HepG2 (cell line): ENCODE data around the gene PPM1E. TPM values are rescaled to one million over a fixed set of nuclear protein-coding genes. Genes with fewer than 3 reads are reported as not detected.

Experiments
- DNMT3B ChIP-seq: conservative IDR thresholded peaks from 2 replicates; pipeline ENCODE4 v1.6.1; 2016; ENCODE audit warnings: missing biosample characterization, control low read depth
- EED ChIP-seq: sonication (generic); formaldehyde crosslinking; IDR thresholded peaks from 2 replicates; pipeline ENCODE4 v1.5.0; 2020; ENCODE audit warnings: mild to moderate bottlenecking, missing genetic modification reagents
- FOXC1 ChIP-seq: sonication (generic); formaldehyde crosslinking; IDR thresholded peaks from 2 replicates; pipeline ENCODE4 v1.8.0; 2022; ENCODE audit warnings: mild to moderate bottlenecking, missing genetic modification reagents, borderline replicate concordance
- FOXK1 ChIP-seq: sonication (generic); formaldehyde crosslinking; IDR thresholded peaks from 2 replicates; pipeline ENCODE4 v1.4.0; 2020; ENCODE audit warnings: low read depth, missing genetic modification reagents, borderline replicate concordance
- GABPB1 ChIP-seq: IDR thresholded peaks from 2 replicates; pipeline ENCODE4 v1.6.1; 2016; ENCODE audit warnings: mild to moderate bottlenecking, missing genetic modification reagents, moderate library complexity, missing compliant biosample characterization
- KDM2A ChIP-seq: sonication (generic); formaldehyde crosslinking; IDR thresholded peaks from 2 replicates; pipeline ENCODE4 v1.4.0; 2020; ENCODE audit warnings: low read depth, missing genetic modification reagents, borderline replicate concordance
- KLF12 ChIP-seq: sonication (generic); formaldehyde crosslinking; IDR thresholded peaks from 2 replicates; pipeline ENCODE4 v1.4.0; 2020; ENCODE audit warnings: missing genetic modification reagents, borderline replicate concordance
- KLF6 ChIP-seq: IDR thresholded peaks from 2 replicates; pipeline ENCODE4 v1.8.0; 2016; ENCODE audit warnings: missing biosample characterization, missing genetic modification reagents
- NPAS2 ChIP-seq: sonication (generic); formaldehyde crosslinking; IDR thresholded peaks from 2 replicates; pipeline ENCODE4 v1.8.0; 2022; ENCODE audit warnings: mild to moderate bottlenecking, missing genetic modification reagents, borderline replicate concordance
- SMAD9 ChIP-seq: sonication (generic); formaldehyde crosslinking; IDR thresholded peaks from 2 replicates; pipeline ENCODE4 v1.5.1; 2020; ENCODE audit warnings: mild to moderate bottlenecking, missing genetic modification reagents
- SNAPC2 ChIP-seq: sonication (generic); formaldehyde crosslinking; IDR thresholded peaks from 2 replicates; pipeline ENCODE4 v1.8.1; 2022; ENCODE audit warnings: mild to moderate bottlenecking, missing genetic modification reagents
- ZFP36 ChIP-seq: fragments of 150-350 bp; IDR thresholded peaks from 2 replicates; pipeline ENCODE4 v1.6.1; 2018; ENCODE audit warnings: borderline replicate concordance, low read length, low read depth; ENCODE audit not compliant: partially characterized antibody
- ZFYVE20 ChIP-seq: sonication (generic); formaldehyde crosslinking; IDR thresholded peaks from 2 replicates; pipeline ENCODE4 v1.8.0; 2023; ENCODE audit warnings: low read depth, mild to moderate bottlenecking, moderate library complexity, missing genetic modification reagents, borderline replicate concordance
- ZKSCAN1 ChIP-seq: fragments of 150-350 bp; IDR thresholded peaks from 2 replicates; pipeline ENCODE4 v1.6.1; 2014; ENCODE audit warnings: low read length
- ZNF160 ChIP-seq: sonication (generic); formaldehyde crosslinking; IDR thresholded peaks from 2 replicates; pipeline ENCODE4 v1.8.0; 2022; ENCODE audit warnings: mild to moderate bottlenecking, inconsistent platforms, missing genetic modification reagents
- ZNF30 ChIP-seq: sonication (generic); formaldehyde crosslinking; IDR thresholded peaks from 2 replicates; pipeline ENCODE4 v1.5.0; 2020; ENCODE audit warnings: mild to moderate bottlenecking, missing genetic modification reagents
- ZNF552 ChIP-seq: sonication (generic); formaldehyde crosslinking; IDR thresholded peaks from 2 replicates; pipeline ENCODE4 v1.9.0; 2022; ENCODE audit warnings: missing genetic modification reagents, mild to moderate bottlenecking, borderline replicate concordance
- ZNF580 ChIP-seq: IDR thresholded peaks from 2 replicates; pipeline ENCODE4 v1.6.1; 2016; ENCODE audit warnings: low read depth, borderline replicate concordance
- ZNF766 ChIP-seq: sonication (generic); formaldehyde crosslinking; IDR thresholded peaks from 2 replicates; pipeline ENCODE4 v1.5.0; 2020; ENCODE audit warnings: missing genetic modification reagents, borderline replicate concordance
- ZNF883 ChIP-seq: sonication (generic); formaldehyde crosslinking; IDR thresholded peaks from 2 replicates; pipeline ENCODE4 v1.5.1; 2020; ENCODE audit warnings: mild to moderate bottlenecking, missing genetic modification reagents; ENCODE audit errors: not compliant biosample characterization
- ZSCAN29 ChIP-seq: sonication (generic); formaldehyde crosslinking; conservative IDR thresholded peaks from 2 replicates; pipeline ENCODE4 v1.4.0; 2020; ENCODE audit warnings: mild to moderate bottlenecking, missing genetic modification reagents
- polyA plus RNA-seq, 8 experiments: library from polyadenylated mRNA; depleted of rRNA in 3 of 8; stranded (reverse) in 7 of 8; unstranded in 1 of 8; fragments of >200 nt; fragmentation: Illumina TruSeq in 4 of 8; extraction: Trizol in 4 of 8; gene quantifications; 2 replicates each; pipeline versions ENCODE4 v1.2.1 to v1.2.3, GENCODE V29; 2011 to 2016; ENCODE audit warnings: low read depth in 4 of 8, missing spikeins in 1 of 8, mixed read lengths in 1 of 8; ENCODE audit not compliant: insufficient read depth in 1 of 8
- total RNA-seq, 5 experiments: library from RNA; depleted of rRNA; stranded (reverse); fragments of >200 nt; fragmentation: Illumina TruSeq; extraction: Trizol; gene quantifications; 2 replicates each; pipeline ENCODE4 v1.2.3, GENCODE V29; 2016; ENCODE audit warnings: low read depth in 1 of 5
- TF ChIP-seq, protein P1 (sequence below): sonication (generic); formaldehyde crosslinking; conservative IDR thresholded peaks from 2 replicates; pipeline ENCODE4 v1.4.0; 2020; ENCODE audit warnings: missing genetic modification reagents
- TF ChIP-seq, protein P2 (sequence below): sonication (generic); formaldehyde crosslinking; IDR thresholded peaks from 2 replicates; pipeline ENCODE4 v1.5.1; 2020; ENCODE audit warnings: missing genetic modification reagents, mild to moderate bottlenecking, borderline replicate concordance
- TF ChIP-seq, protein P3 (sequence below): sonication (generic); formaldehyde crosslinking; IDR thresholded peaks from 2 replicates; pipeline ENCODE4 v1.4.0; 2020; ENCODE audit warnings: missing genetic modification reagents, mild to moderate bottlenecking, borderline replicate concordance

PPM1E gene
- total and polyA plus RNA-seq, 2 of the 13 experiments (the other 11 are each of a cell fraction or from before 2014, with no cell fraction given): 0.15 TPM; not detected in 1

- TF ChIP-seq ZNF160 (no peak), ZFP36 (no peak), KLF12 (CRISPR knock-in tag) (no peak), ZNF552 (CRISPR knock-in tag) (no peak), ZSCAN29 (CRISPR knock-in tag) (no peak), ZFYVE20 (CRISPR knock-in tag) (no peak), KLF6 (CRISPR knock-in tag) (no peak), SNAPC2 (CRISPR knock-in tag) (0 out of 2 replicates have a peak, but pooled peaks have one; percentile 38), ZNF580 (CRISPR knock-in tag) (peak; percentile 72; the same call in 1 of the 2 replicates), FOXK1 (peak; percentile 97), ZKSCAN1 (no peak), ZNF766 (no peak), NPAS2 (CRISPR knock-in tag) (no peak), KDM2A (CRISPR knock-in tag) (peak; percentile 30; the same call in 1 of the 2 replicates), GABPB1 (CRISPR knock-in tag) (peak; percentile 38; the same call in 1 of the 2 replicates), FOXC1 (CRISPR knock-in tag) (no peak), DNMT3B (CRISPR knock-in tag) (no peak), SMAD9 (CRISPR knock-in tag) (no peak), ZNF30 (CRISPR knock-in tag) (no peak), EED (CRISPR knock-in tag) (no peak), ZNF883 (no peak)
- TF ChIP-seq, protein P1, sequence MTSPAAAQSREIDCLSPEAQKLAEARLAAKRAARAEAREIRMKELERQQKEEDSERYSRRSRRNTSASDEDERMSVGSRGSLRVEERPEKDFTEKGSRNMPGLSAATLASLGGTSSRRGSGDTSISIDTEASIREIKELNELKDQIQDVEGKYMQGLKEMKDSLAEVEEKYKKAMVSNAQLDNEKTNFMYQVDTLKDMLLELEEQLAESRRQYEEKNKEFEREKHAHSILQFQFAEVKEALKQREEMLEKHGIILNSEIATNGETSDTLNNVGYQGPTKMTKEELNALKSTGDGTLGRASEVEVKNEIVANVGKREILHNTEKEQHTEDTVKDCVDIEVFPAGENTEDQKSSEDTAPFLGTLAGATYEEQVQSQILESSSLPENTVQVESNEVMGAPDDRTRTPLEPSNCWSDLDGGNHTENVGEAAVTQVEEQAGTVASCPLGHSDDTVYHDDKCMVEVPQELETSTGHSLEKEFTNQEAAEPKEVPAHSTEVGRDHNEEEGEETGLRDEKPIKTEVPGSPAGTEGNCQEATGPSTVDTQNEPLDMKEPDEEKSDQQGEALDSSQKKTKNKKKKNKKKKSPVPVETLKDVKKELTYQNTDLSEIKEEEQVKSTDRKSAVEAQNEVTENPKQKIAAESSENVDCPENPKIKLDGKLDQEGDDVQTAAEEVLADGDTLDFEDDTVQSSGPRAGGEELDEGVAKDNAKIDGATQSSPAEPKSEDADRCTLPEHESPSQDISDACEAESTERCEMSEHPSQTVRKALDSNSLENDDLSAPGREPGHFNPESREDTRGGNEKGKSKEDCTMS: no peak
- TF ChIP-seq, protein P2, sequence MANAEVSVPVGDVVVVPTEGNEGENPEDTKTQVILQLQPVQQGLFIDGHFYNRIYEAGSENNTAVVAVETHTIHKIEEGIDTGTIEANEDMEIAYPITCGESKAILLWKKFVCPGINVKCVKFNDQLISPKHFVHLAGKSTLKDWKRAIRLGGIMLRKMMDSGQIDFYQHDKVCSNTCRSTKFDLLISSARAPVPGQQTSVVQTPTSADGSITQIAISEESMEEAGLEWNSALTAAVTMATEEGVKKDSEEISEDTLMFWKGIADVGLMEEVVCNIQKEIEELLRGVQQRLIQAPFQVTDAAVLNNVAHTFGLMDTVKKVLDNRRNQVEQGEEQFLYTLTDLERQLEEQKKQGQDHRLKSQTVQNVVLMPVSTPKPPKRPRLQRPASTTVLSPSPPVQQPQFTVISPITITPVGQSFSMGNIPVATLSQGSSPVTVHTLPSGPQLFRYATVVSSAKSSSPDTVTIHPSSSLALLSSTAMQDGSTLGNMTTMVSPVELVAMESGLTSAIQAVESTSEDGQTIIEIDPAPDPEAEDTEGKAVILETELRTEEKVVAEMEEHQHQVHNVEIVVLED: no peak
- TF ChIP-seq, protein P3, sequence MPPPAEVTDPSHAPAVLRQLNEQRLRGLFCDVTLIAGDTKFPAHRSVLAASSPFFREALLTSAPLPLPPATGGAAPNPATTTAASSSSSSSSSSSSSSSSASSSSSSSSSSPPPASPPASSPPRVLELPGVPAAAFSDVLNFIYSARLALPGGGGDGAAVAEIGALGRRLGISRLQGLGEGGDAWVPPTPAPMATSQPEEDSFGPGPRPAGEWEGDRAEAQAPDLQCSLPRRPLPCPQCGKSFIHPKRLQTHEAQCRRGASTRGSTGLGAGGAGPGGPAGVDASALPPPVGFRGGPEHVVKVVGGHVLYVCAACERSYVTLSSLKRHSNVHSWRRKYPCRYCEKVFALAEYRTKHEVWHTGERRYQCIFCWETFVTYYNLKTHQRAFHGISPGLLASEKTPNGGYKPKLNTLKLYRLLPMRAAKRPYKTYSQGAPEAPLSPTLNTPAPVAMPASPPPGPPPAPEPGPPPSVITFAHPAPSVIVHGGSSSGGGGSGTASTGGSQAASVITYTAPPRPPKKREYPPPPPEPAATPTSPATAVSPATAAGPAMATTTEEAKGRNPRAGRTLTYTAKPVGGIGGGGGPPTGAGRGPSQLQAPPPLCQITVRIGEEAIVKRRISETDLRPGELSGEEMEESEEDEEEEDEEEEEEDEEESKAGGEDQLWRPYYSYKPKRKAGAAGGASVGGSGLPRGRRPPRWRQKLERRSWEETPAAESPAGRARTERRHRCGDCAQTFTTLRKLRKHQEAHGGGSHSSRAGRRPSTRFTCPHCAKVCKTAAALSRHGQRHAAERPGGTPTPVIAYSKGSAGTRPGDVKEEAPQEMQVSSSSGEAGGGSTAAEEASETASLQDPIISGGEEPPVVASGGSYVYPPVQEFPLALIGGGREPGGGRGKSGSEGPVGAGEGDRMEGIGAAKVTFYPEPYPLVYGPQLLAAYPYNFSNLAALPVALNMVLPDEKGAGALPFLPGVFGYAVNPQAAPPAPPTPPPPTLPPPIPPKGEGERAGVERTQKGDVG (CRISPR knock-in tag): no peak
These were observed 73.6 kb downstream of the PPM1E start (continued) for GRCh38 chr17:58829172-58829637.
